ENCODE measurements around the gene ABCB8.

Gene ABCB8

GRCh38 chr7:151089893-151090730 is 61.9 kb downstream of the ABCB8 start:
- DNase-seq (ENCODE audit: low read depth in 2 of 2), result no peak
- TF ChIP-seq CTCF (IDR thresholded peaks at IDR 0.05; ENCODE audit: low read depth, low read length), result no peak
- no peak overlapping the region for H3K4me3 ChIP-seq (replicated peaks in 1 of 2; ENCODE audit: low read depth in 2 of 2, low read length in 2 of 2)

DNA sequence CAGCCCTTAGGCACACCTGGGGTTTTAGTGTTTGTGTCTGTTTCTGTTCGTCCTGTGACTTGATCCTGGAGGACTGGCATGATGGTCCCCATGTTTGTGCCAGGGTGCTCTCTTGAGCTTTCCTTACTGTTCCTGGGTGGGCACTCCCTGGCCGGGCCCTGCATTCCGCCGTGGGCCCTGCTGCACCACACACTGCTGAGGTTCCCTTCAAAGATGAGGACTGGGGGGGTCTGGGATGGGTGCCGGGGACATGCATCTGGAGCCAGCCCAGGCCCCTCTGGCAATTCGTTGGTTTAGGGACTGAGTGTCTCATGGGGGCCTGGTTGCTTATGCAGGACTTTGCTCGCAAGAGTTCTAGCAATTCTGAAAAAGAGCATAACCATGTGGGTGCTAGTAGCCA is 62.8 kb downstream of the ABCB8 start:
- no peak for TF ChIP-seq CTCF (IDR thresholded peaks at IDR 0.05; ENCODE audit: low read depth, low read length)

GRCh38 chr7:151091431-151091830 is 63.2 kb downstream of the ABCB8 start:
- TF ChIP-seq CTCF (IDR thresholded peaks at IDR 0.05; ENCODE audit: low read depth, low read length), result peak; percentile 66
- no peak for DNase-seq (ENCODE audit: low read depth in 2 of 2)
- H3K4me3 ChIP-seq (replicated peaks in 1 of 2; ENCODE audit: low read depth in 2 of 2, low read length in 2 of 2), result no peak overlapping the region

More for the DNA sequence above, 62.8 kb downstream of the ABCB8 start:
- no peak overlapping the region for H3K4me3 ChIP-seq (replicated peaks in 1 of 2; ENCODE audit: low read depth in 2 of 2, low read length in 2 of 2)
- no peak for DNase-seq (ENCODE audit: low read depth in 2 of 2)

DNA sequence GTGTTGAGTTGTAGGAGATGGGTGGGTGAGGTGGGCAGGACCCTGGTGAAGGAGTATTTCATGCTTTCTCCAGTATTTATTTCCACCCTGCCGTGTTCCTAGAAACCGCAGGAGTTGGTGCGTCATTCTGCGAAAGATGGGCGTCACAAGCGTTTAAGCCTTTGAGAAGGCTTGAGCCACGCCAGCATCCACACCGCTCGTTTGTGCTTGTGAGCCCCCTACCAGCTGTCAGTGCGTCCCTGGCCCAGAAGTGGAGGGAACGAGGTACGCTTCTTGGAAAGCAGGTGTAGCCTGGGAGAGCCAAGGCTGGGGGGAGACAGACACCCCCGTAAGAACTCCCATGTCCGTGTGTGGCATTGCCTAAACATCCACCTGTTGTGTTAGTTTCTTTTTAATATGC is 63.7 kb downstream of the ABCB8 start:
- no peak overlapping the region for H3K4me3 ChIP-seq (replicated peaks in 1 of 2; ENCODE audit: low read depth in 2 of 2, low read length in 2 of 2)
- no peak for DNase-seq (ENCODE audit: low read depth in 2 of 2)
- no peak for TF ChIP-seq CTCF (IDR thresholded peaks at IDR 0.05; ENCODE audit: low read depth, low read length)

DNA sequence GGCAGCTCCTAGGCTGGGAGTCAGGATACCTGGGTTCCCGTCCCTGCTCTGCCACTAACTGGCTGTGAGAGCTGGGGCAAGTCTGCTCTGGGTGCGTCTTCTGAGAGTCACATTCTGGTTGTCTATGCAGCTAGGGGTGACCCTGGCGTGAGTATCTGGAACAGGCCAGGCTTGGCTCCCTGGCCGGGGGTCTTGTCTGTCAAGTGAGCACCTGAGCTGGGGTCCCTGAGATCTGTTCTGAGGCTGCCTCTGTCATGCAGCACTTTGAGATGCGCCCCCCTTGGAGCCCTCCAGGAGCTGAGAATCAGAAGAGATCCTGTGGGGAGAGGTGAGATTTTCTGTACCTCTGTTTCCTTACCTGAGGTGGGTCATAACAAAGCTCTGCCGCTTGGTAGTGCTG is 65.5 kb downstream of the ABCB8 start:
- no peak for TF ChIP-seq CTCF (IDR thresholded peaks at IDR 0.05; ENCODE audit: low read depth, low read length)
- H3K4me3 ChIP-seq (replicated peaks in 1 of 2; ENCODE audit: low read depth in 2 of 2, low read length in 2 of 2), result no peak overlapping the region
- DNase-seq (ENCODE audit: low read depth in 2 of 2), result no peak

- TF ChIP-seq CTCF (IDR thresholded peaks at IDR 0.05; ENCODE audit: low read depth, low read length), result no peak
- DNase-seq (ENCODE audit: low read depth in 2 of 2), result peak in 1 of 2 donors; percentile 53
- H3K4me3 ChIP-seq (replicated peaks in 1 of 2; ENCODE audit: low read depth in 2 of 2, low read length in 2 of 2), result no peak overlapping the region
These were observed 66.4 kb downstream of the ABCB8 start for GRCh38 chr7:151094675-151095074.
